ENCODE results near the gene TSPYL1. TPM values are rescaled to one million over a fixed set of nuclear protein-coding genes. Genes with fewer than 3 reads are reported as not detected.

The TSPYL1 gene
- total RNA-seq, 4 donors from 2014 or later = 87.6 to 169 (median 123) TPM

- Histone ChIP-seq H3K9me3 (no peaks in the 10 kb centered on the region), H3K27ac (no peak overlapping the region), H3K4me1 (no peaks in the 10 kb centered on the region), H3K36me3 (no peaks in the 10 kb centered on the region), H3K4me3 (replicated peaks in 1 of 3) (no peak overlapping the region), H3K27me3 (no peaks in the 10 kb centered on the region)
- DNase-seq = no peak
- WGBS, 2 donors = 95 to 98% methylated on average over 1 of the region's 1 CpG
- TF ChIP-seq CTCF (IDR thresholded peaks at IDR 0.05) = no peak
- TF ChIP-seq POLR2A (IDR thresholded peaks at IDR 0.05) = no peak
- intact Hi-C loops (cut with DNase I) = no loop called here
Measured at GRCh38 chr6:116307633-116308032, 27.9 kb upstream of the TSPYL1 start.

- no peak for DNase-seq
Measured at GRCh38 chr6:116307001-116307400, 27.3 kb upstream of the TSPYL1 start.

GRCh38 chr6:116304538-116305097 is 24.9 kb upstream of the TSPYL1 start:
- Histone ChIP-seq H3K4me1 (no peaks in the 10 kb centered on the region), H3K36me3 (no peaks in the 10 kb centered on the region), H3K27me3 (no peaks in the 10 kb centered on the region), H3K4me3 (replicated peaks in 1 of 3) (no peak overlapping the region), H3K9me3 (no peaks in the 10 kb centered on the region), H3K27ac (no peak overlapping the region)
- TF ChIP-seq CTCF (IDR thresholded peaks at IDR 0.05) = no peak
- intact Hi-C loops (cut with DNase I) = no loop called here
- no peak for DNase-seq

More at GRCh38 chr6:116307001-116307400, 27.3 kb upstream of the TSPYL1 start:
- intact Hi-C loops (cut with DNase I) = no loop called here
- Histone ChIP-seq H3K4me1 (no peaks in the 10 kb centered on the region), H3K27me3 (no peaks in the 10 kb centered on the region), H3K27ac (no peak overlapping the region), H3K4me3 (replicated peaks in 1 of 3) (no peak overlapping the region), H3K36me3 (no peaks in the 10 kb centered on the region), H3K9me3 (no peaks in the 10 kb centered on the region)
- TF ChIP-seq CTCF (IDR thresholded peaks at IDR 0.05) (no peak), POLR2A (IDR thresholded peaks at IDR 0.05) (no peak)
- 98 to 100% methylated on average over 1 of the region's 1 CpG for WGBS, 2 donors

GRCh38 chr6:116301104-116301503 is 21.4 kb upstream of the TSPYL1 start:
- Histone ChIP-seq H3K9me3 (no peaks in the 10 kb centered on the region), H3K27ac (no peak overlapping the region), H3K27me3 (no peaks in the 10 kb centered on the region), H3K4me1 (no peaks in the 10 kb centered on the region), H3K36me3 (no peaks in the 10 kb centered on the region), H3K4me3 (replicated peaks in 1 of 3) (no peak overlapping the region)
- TF ChIP-seq POLR2A (IDR thresholded peaks at IDR 0.05) (no peak), CTCF (IDR thresholded peaks at IDR 0.05) (no peak)
- intact Hi-C loops (cut with DNase I) = no loop called here
- 83 to 84% methylated on average over 3 of the region's 3 CpGs for WGBS, 2 donors
- no peak for DNase-seq

- 82 to 84% methylated on average over 1 of the region's 1 CpG for WGBS, 2 donors
- H3K4me3 ChIP-seq (replicated peaks in 1 of 3) = no peak overlapping the region
- H3K4me1 ChIP-seq = no peaks in the 10 kb centered on the region
- H3K9me3 ChIP-seq = no peaks in the 10 kb centered on the region
- H3K27me3 ChIP-seq = no peaks in the 10 kb centered on the region
- TF ChIP-seq POLR2A (IDR thresholded peaks at IDR 0.05) (no peak), CTCF (IDR thresholded peaks at IDR 0.05) (no peak)
- no peak overlapping the region for H3K27ac ChIP-seq
- intact Hi-C loops (cut with DNase I) = no loop called here
- DNase-seq = no peak
- no peaks in the 10 kb centered on the region for H3K36me3 ChIP-seq
Measured at GRCh38 chr6:116300566-116300965, 20.8 kb upstream of the TSPYL1 start.

Measured in thyroid gland (tissue), 4 donors.